Measurements from ENCODE around the gene HAUS8.

Gene HAUS8

DNA sequence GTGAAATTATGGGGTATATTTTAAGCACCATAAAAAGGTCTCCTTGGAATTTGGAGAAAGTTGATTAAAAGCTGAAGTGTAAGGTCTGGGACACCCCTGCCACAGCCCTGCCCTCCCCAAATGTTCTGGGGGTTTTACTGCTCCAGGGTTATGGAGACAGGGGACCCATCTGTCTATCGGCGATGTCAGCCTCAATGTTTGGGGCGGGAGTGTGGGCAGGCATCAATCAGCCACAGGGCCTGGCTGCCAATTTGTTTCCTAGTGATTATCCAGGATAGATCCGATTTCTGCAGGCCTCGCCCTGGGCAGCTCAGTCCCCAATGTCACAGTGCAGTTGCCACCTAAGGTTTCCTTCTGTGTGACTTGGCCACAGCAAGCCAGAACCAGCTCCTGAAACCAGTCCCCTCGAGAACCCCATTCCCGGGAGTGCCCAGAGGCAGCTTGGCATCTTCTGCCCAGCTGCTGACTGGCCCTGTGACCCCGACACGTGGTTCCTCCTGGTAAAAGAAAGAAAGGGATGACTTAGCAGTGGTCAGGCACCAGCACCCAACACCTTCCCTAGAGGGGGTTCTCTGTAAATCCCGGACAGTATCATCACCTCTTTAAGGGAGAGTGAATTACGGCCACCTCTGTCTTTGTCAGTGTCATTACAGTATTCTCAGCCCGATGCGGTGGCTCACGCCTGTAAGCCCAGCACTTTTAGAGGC lies 41.9 kb upstream of the HAUS8 start:
- H3K27me3 ChIP-seq = no peaks in the 10 kb centered on the region
- H3K4me1 ChIP-seq = peaks cover 3 to 71% (median 42%) of the 10 kb centered on the region in 4 donors
- no peak for DNase-seq
- intact Hi-C loops (cut with DNase I; ENCODE audit: low total_unique reads) = no loop called here
- H3K27ac ChIP-seq = peak overlapping the region; percentile 74 to 84
- H3K36me3 ChIP-seq = peaks cover 0 to 5% (median 5%) of the 10 kb centered on the region in 3 donors
- TF ChIP-seq, protein P1, sequence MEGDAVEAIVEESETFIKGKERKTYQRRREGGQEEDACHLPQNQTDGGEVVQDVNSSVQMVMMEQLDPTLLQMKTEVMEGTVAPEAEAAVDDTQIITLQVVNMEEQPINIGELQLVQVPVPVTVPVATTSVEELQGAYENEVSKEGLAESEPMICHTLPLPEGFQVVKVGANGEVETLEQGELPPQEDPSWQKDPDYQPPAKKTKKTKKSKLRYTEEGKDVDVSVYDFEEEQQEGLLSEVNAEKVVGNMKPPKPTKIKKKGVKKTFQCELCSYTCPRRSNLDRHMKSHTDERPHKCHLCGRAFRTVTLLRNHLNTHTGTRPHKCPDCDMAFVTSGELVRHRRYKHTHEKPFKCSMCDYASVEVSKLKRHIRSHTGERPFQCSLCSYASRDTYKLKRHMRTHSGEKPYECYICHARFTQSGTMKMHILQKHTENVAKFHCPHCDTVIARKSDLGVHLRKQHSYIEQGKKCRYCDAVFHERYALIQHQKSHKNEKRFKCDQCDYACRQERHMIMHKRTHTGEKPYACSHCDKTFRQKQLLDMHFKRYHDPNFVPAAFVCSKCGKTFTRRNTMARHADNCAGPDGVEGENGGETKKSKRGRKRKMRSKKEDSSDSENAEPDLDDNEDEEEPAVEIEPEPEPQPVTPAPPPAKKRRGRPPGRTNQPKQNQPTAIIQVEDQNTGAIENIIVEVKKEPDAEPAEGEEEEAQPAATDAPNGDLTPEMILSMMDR (IDR thresholded peaks at IDR 0.05) = no peak
- no peaks in the 10 kb centered on the region for H3K9me3 ChIP-seq
- no peak overlapping the region for H3K4me3 ChIP-seq

DNA sequence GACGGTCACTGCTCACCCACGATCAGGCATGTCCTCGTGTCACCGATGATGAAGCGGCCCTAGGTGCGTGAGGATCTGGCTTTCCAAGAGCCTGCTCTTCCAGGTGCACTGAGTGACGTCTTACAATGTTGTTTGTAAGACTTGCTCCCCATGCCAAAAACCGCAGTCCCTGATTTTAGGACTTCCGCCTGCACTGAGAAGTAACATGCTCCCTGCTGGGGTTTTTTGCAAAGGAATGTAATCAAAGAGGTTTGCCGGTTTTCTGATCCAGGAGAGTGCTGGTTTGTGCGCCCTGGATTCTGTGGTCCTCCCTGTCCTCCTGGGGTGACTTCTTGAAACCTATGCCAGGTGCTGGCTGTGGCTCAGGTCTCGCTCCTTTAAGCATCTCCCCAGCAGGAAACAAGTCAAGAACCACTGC lies 39.2 kb upstream of the HAUS8 start:
- DNase-seq = no peak
- peaks cover 3 to 74% (median 48%) of the 10 kb centered on the region in 4 donors for H3K4me1 ChIP-seq
- H3K36me3 ChIP-seq = peaks cover 0 to 28% (median 18%) of the 10 kb centered on the region in 3 donors
- peak overlapping the region; percentile 46 to 84 for H3K27ac ChIP-seq
- TF ChIP-seq, protein P1 (IDR thresholded peaks at IDR 0.05) = no peak
- no peaks in the 10 kb centered on the region for H3K27me3 ChIP-seq
- intact Hi-C loops (cut with DNase I; ENCODE audit: low total_unique reads) = no loop called here
- no peaks in the 10 kb centered on the region for H3K9me3 ChIP-seq
- no peak overlapping the region for H3K4me3 ChIP-seq

DNA sequence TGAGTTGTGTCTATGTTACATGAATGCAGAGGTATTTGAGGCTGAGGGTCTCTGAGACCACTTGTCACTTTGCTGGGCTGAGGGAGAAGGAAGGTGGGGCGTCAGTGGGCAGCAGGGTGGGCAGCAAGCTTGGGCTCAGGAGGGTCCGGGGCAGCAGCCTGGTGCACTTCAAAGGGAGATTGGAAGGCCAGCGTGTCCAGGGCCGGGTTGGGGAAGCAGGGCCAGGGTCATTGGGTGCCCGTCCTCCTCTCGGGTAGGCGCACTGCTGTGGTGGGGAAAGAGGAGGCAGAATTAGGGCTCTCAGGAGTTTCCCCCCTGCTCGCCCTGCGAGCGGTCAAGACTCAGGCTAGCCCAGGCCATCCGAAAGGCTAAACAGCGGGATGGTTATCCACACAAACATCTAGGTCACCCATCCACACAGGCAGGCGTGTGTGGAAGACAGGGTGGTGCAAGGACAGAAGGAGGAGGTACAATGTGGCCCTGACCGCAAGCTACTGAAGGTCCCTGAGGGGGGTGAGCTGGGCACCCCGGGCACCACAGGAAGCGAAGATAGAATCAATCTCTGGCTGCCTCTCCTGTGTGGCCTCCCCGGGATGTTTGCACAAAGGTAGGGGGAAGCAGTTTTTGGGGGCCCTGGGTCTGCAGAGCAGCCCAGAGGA lies 38.0 kb upstream of the HAUS8 start:
- peaks cover 0 to 28% (median 14%) of the 10 kb centered on the region in 3 donors for H3K36me3 ChIP-seq
- H3K27ac ChIP-seq = peak overlapping the region; percentile 46 to 84
- no peak overlapping the region for H3K4me3 ChIP-seq
- DNase-seq = no peak
- H3K9me3 ChIP-seq = no peaks in the 10 kb centered on the region
- H3K27me3 ChIP-seq = no peaks in the 10 kb centered on the region
- TF ChIP-seq, protein P1 (IDR thresholded peaks at IDR 0.05) = no peak
- peaks cover 3 to 86% (median 59%) of the 10 kb centered on the region in 4 donors for H3K4me1 ChIP-seq
- intact Hi-C loops (cut with DNase I; ENCODE audit: low total_unique reads) = no loop called here

DNA sequence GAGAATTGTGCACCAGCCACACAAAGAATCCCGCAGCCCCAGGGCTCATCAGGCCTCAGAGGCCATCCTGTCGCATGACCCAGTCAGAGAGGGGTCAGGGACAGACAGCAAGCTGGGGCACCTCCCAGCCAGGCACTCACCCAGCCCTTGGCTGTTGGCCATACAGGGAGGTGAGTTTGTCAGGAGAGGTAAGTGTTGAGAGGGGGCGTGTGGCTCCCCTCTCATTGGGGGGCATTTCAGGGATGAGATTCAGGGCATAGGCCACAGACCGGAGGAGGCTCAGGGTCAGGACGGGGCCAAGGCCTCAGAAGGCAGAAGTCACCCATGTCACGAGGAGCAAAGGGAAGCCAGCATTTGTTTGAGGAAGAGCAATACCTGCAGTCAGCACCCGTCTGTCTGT lies 37.4 kb upstream of the HAUS8 start:
- intact Hi-C loops (cut with DNase I; ENCODE audit: low total_unique reads) = no loop called here
- H3K27ac ChIP-seq = peak overlapping the region; percentile 46 to 84

DNA sequence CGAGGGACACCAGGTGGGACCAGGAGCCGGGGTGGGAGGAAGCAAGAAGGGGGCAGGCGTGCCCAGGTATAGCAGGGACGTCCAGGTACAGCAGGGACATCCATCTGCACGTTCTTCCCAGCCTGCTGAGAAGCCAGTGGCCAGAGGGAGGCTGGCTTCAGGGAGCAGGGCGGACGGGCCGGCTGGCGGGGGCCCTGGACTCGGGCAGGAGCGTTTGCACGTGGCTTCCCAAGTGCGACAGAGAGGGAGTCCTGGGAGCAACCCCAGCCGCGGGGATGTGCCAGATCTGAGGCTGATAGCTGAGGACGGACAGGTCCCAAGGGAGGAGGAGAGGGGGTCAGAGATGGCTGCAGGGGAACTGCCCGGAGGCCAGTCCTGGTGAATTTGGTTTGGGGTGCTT lies 37.0 kb upstream of the HAUS8 start:
- Histone ChIP-seq H3K9me3 (no peaks in the 10 kb centered on the region), H3K4me1 (peaks cover 3 to 85% (median 65%) of the 10 kb centered on the region in 4 donors), H3K27me3 (no peaks in the 10 kb centered on the region), H3K36me3 (peaks cover 0 to 28% (median 14%) of the 10 kb centered on the region in 3 donors), H3K27ac (peak overlapping the region; percentile 46 to 84), H3K4me3 (no peak overlapping the region)
- intact Hi-C loops (cut with DNase I; ENCODE audit: low total_unique reads) = no loop called here
- DNase-seq = no peak
- TF ChIP-seq, protein P1 (IDR thresholded peaks at IDR 0.05) = no peak

More for the DNA sequence above, 37.4 kb upstream of the HAUS8 start:
- H3K36me3 ChIP-seq = peaks cover 0 to 28% (median 14%) of the 10 kb centered on the region in 3 donors
- H3K9me3 ChIP-seq = no peaks in the 10 kb centered on the region
- TF ChIP-seq, protein P1 (IDR thresholded peaks at IDR 0.05) = no peak
- peaks cover 3 to 85% (median 63%) of the 10 kb centered on the region in 4 donors for H3K4me1 ChIP-seq
- no peaks in the 10 kb centered on the region for H3K27me3 ChIP-seq
- DNase-seq = peak in 1 of 2 donors; percentile 49
- no peak overlapping the region for H3K4me3 ChIP-seq
